NK-92 (cell line): ENCODE measurements around the gene SREBF2.
"Not testable (repeated sequence)": the region's sequence is repeated elsewhere in the genome, so short reads cannot be mapped to it uniquely, and the experiment has no call there.

Experiments
- DNase-seq: peaks from one replicate; lab custom pipeline; 2025; ENCODE audit not compliant: unreplicated experiment; lab: John Stamatoyannopoulos, UW

SREBF2 gene

GRCh38 chr22:41820447-41820846, 12.5 kb upstream of the SREBF2 start:
- DNase-seq = no peak

GRCh38 chr22:41821471-41822316, 11.2 kb upstream of the SREBF2 start:
- no peak for DNase-seq

GRCh38 chr22:41822317-41823057, 10.4 kb upstream of the SREBF2 start:
- no peak for DNase-seq

GRCh38 chr22:41823797-41824196, 9.1 kb upstream of the SREBF2 start:
- no peak for DNase-seq

GRCh38 chr22:41825376-41825775, 7.5 kb upstream of the SREBF2 start:
- DNase-seq = no peak

- no peak for DNase-seq
These were observed 6.9 kb upstream of the SREBF2 start for GRCh38 chr22:41826021-41826420.

GRCh38 chr22:41826430-41827383, 6.2 kb upstream of the SREBF2 start:
- no peak for DNase-seq

- DNase-seq = no peak
These were observed 5.2 kb upstream of the SREBF2 start for GRCh38 chr22:41827671-41828070.

- no peak for DNase-seq
These were observed 4.4 kb upstream of the SREBF2 start for GRCh38 chr22:41828516-41828915.

GRCh38 chr22:41830174-41830573, 2.7 kb upstream of the SREBF2 start:
- DNase-seq = no peak

- DNase-seq = no peak
These were observed 1.5 kb upstream of the SREBF2 start for GRCh38 chr22:41831383-41831782.

- DNase-seq = no peak
These were observed 915 bp upstream of the SREBF2 start for GRCh38 chr22:41831828-41832552.

GRCh38 chr22:41833369-41834004, 582 bp downstream of the SREBF2 start:
- DNase-seq = no peak

- no peak for DNase-seq
These were observed 1.4 kb downstream of the SREBF2 start for GRCh38 chr22:41834005-41834944.

- not testable (repeated sequence) for DNase-seq
These were observed 2.6 kb downstream of the SREBF2 start for GRCh38 chr22:41835462-41835861.

- DNase-seq = no peak
These were observed 3.6 kb downstream of the SREBF2 start for GRCh38 chr22:41836551-41836950.

- no peak for DNase-seq
These were observed 6.1 kb downstream of the SREBF2 start for GRCh38 chr22:41838842-41839618.

GRCh38 chr22:41840216-41840615, 7.3 kb downstream of the SREBF2 start:
- DNase-seq = no peak
